Measurements from ENCODE around the gene PPA2.
"Not testable (repeated sequence)": the region's sequence is repeated elsewhere in the genome, so short reads cannot be mapped to it uniquely, and the experiment has no call there.

Gene PPA2

GRCh38 chr4:105460306-105460705 is 13.6 kb downstream of the PPA2 start:
- DNase-seq (ENCODE audit: low read depth in 2 of 2, low spot score in 1 of 2), result no peak

GRCh38 chr4:105458541-105458940 is 15.3 kb downstream of the PPA2 start:
- DNase-seq (ENCODE audit: low read depth in 2 of 2, low spot score in 1 of 2), result not testable (repeated sequence)

DNA sequence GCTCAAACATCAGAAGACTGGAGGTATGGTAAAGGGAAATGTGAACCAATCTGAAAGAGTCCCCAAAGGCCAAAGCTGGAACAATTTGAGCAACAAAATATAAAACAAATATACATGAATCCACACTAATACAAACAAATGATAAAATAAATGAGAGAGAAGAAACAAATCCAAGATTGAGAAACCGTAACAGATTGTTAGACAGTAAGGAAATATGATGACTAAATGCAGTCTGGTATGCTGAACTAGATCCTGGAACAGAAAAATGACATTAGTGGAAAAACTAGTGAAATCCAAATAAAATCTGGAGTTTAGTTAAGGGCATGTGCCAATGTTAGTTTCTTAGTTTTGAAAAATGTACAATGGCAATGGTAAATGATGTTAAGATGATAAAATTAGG is 15.9 kb downstream of the PPA2 start:
- DNase-seq (ENCODE audit: low read depth in 2 of 2, low spot score in 1 of 2), result no peak

- DNase-seq (ENCODE audit: low read depth in 2 of 2, low spot score in 1 of 2), result no peak
Measured at GRCh38 chr4:105455998-105456397, 17.9 kb downstream of the PPA2 start.

DNA sequence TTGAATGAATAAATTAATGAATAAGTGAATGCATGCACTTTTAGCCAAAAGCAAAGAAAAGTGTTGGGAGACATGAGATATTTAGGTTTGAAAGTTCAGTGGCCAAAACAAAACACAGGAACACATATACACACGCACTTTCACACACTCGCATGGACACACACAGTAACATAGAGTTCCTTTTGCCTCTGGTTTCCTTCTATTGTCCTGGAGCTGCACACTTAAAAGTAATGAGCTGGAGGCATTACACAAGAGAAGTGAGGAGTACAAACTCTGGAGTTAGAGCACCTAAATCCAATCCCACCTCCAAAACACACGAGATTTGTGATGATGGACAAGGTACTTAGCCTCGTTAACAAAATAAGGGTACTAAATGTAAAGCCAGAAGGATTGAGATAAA is 18.7 kb downstream of the PPA2 start:
- no peak for DNase-seq (ENCODE audit: low read depth in 2 of 2, low spot score in 1 of 2)

DNA sequence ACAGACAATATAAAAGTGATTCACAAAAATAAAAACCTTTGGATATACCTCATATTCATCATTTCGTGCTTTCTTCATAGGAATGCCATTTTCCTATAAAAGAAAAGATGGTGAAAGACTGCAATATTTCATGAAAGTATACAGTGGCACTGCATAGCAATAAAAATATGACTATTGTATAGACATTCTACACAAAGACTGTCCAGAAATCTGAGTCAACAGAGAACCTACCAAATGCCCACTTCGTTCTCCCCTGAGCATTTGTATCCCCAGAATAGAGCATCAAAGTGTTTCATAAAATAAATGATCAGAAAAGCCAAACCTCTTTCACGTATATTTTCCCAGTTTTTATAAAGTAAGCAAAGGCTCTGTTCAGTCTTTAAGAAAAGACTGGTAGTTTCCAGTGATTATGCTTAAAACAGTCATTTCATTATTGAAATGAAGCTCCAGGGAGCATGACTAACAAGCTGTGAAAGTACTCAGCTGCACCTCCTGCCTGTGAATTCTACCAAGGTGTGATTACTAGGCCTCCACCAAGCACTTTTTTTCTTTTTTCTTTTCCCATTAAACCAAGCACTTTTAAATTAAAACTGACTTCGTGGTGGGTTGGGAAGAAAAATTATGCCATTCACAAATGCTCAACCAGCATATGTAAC is 20.2 kb downstream of the PPA2 start:
- no peak for DNase-seq (ENCODE audit: low read depth in 2 of 2, low spot score in 1 of 2)

DNA sequence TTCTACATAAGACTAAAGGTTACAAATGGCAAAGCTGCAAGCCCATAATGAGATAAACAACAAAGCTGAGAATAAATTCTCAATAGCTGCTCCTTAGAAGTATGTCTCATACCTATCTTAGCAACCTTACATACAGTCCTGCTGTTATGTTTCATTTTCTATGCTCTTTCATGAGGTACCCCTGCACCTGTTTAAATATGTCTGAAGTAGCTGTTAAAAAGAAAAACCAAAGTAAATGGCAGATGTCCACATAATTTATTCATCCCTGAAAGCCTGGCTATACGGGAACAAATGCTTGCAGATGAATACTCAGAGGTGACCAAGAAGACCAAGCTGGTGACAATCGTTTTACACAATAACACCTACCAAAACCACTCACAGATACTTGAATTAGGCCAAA is 22.5 kb downstream of the PPA2 start:
- DNase-seq (ENCODE audit: low read depth in 2 of 2, low spot score in 1 of 2), result no peak

DNA sequence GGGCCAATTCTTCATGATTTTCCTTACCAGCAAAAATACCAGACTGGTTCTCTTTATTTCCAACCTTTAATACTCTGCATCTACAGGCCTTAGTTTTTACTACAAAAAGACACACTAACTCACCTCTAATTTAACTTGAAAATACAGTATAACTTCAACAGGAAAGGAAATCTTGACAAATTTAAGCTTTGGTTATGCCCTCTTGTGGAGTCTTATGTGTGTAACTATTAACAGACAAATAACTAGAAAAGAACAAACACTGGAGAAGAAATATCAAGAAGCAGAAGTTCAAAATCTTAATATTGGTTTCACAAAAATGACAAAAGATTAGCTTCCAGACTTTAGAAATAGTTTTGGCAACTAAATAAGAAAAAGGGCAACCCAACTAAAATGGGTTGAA is 33.0 kb downstream of the PPA2 start:
- DNase-seq (ENCODE audit: low read depth in 2 of 2, low spot score in 1 of 2), result no peak

GRCh38 chr4:105437637-105438036 is 36.2 kb downstream of the PPA2 start:
- no peak for DNase-seq (ENCODE audit: low read depth in 2 of 2, low spot score in 1 of 2)

- no peak for DNase-seq (ENCODE audit: low read depth in 2 of 2, low spot score in 1 of 2)
Measured at GRCh38 chr4:105436414-105436813, 37.4 kb downstream of the PPA2 start.

DNA sequence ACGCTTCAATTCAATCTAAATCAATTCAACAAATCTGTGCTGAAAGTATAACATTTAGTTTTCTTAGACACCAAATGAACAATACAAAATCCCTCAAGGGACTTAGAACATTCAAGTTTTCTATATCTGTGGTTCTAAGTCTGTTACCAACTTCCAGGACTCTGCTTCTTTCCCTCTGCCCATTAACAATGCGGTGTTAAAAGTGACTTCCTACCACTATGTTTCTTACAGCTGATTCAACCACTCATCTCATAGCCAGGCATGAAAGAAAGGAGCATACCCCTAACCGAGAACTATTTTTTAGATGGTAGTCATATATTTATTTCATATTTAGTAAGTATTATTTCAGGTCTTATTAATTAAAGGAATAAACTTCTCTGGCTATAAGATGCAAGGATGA is 38.9 kb downstream of the PPA2 start:
- no peak for DNase-seq (ENCODE audit: low read depth in 2 of 2, low spot score in 1 of 2)

DNA sequence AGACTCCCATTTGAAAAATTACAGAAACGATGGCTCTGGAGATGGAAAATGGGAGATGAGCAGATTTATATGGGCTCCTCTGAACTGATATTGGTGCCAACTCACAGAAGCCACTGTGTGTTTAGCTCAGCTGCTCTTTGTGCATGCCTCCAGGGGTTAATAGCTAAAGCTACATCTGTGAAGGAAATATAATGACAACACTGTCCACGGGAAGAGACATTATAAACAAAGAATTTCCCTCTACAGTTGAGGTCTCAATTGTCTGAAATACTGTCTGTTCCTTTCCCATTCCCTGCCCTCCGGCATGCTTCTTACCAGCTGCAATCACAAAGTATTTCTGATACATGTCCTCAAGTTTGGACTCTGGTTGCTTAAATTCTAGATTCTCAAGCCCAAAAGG is 40.4 kb downstream of the PPA2 start:
- DNase-seq (ENCODE audit: low read depth in 2 of 2, low spot score in 1 of 2), result no peak

DNA sequence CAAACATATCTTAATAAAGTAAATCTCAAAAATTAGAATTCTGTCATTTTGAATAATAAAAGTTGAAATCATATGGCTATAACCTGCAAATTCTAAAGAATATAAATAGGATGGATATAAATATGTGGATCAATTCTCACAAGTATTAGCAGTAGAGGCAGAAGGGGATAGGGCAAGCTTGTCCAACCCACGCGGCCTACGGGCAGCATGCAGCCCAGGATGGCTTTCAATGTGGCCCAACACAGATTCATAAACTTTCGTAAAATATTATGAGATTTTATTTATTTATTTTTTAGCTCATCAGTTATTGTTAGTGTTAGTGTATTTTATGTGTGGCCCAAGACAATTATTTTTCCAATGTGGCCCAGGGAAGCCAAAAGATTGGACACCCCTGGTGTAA is 41.4 kb downstream of the PPA2 start:
- no peak for DNase-seq (ENCODE audit: low read depth in 2 of 2, low spot score in 1 of 2)

- DNase-seq (ENCODE audit: low read depth in 2 of 2, low spot score in 1 of 2), result no peak
Measured at GRCh38 chr4:105430811-105431210, 43.1 kb downstream of the PPA2 start.

GRCh38 chr4:105426187-105426897 is 47.5 kb downstream of the PPA2 start:
- no peak for DNase-seq (ENCODE audit: low read depth in 2 of 2, low spot score in 1 of 2)

GRCh38 chr4:105422207-105422920 is 51.5 kb downstream of the PPA2 start:
- no peak for DNase-seq (ENCODE audit: low read depth in 2 of 2, low spot score in 1 of 2)

- no peak for DNase-seq (ENCODE audit: low read depth in 2 of 2, low spot score in 1 of 2)
Measured at GRCh38 chr4:105417624-105418023, 56.2 kb downstream of the PPA2 start.

DNA sequence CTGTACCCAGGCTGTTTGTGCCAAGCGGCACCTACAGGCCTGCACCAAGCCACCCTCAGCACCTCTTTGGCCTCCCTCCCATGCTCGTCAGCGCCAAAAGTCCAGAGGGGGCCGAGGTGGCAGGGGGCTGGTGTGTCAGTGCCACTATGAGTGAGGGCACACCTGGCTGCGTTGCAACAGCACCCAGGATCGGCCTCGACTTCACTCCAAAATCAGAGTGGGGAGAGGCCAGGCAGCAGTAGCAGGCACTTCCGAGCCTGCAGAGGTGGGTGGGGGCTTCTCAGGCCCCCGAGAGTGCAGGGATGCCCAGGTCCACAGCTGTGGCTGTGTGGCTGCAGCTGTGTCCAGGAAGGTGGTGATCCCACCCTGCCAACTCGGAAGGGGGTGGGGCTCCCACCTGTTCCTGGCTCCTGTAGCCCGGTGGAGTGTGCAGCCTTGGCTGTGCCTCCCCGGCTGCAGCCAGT is 58.5 kb downstream of the PPA2 start:
- DNase-seq (ENCODE audit: low read depth in 2 of 2, low spot score in 1 of 2), result no peak

DNA sequence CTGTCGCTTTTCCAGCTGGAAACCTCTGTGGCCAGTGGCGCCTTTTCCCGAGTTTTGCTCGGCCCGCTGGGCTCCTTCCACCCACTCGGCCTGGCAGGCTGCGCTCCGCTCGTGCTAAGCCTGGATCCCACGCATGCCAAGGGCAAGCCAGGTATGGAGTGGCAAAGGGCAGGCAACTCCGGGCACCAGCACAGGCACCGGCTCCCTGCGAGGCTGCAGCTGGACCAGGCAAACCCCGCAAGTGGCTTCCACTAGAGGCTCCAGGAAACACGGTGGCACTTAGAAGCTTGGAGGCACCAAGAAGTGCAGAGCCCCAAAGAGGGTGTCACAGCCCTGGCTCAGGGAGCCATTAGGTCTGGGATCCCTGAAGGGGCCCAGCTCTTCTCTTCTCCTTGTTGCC is 59.5 kb downstream of the PPA2 start:
- DNase-seq (ENCODE audit: low read depth in 2 of 2, low spot score in 1 of 2), result no peak

GRCh38 chr4:105409135-105409534 is 64.7 kb downstream of the PPA2 start:
- not testable (repeated sequence) for DNase-seq (ENCODE audit: low read depth in 2 of 2, low spot score in 1 of 2)

GRCh38 chr4:105400901-105401677 is 72.8 kb downstream of the PPA2 start:
- DNase-seq (ENCODE audit: low read depth in 2 of 2, low spot score in 1 of 2), result no peak
